Sigmoid colon (tissue), 4 donors: ENCODE data around the gene CELA2B.

Experiments
- CTCF ChIP-seq, 4 experiments: fragments of 450-650 bp in 3 of 4; fragments of 200-600 bp in 1 of 4; IDR thresholded peaks; one replicate each; pipeline ENCODE4 v1.5.1; 2016 to 2019; ENCODE audit warnings: antibody characterized with exemption in 4 of 4, mild to moderate bottlenecking in 3 of 4, moderate library complexity in 2 of 4
- EP300 ChIP-seq, 4 donors: sonication (generic); formaldehyde crosslinking; IDR thresholded peaks; one replicate each; pipeline ENCODE4 v1.6.1; 2017; ENCODE audit warnings: antibody characterized with exemption in 4 of 4
- POLR2AphosphoS5 ChIP-seq, 4 donors: sonication (generic); formaldehyde crosslinking; IDR thresholded peaks; one replicate each; pipeline ENCODE4 v1.6.1; 2017; ENCODE audit warnings: antibody characterized with exemption in 4 of 4

- no peak for TF ChIP-seq CTCF (IDR thresholded peaks at IDR 0.05)
- no peak for TF ChIP-seq EP300 (IDR thresholded peaks at IDR 0.05)
- TF ChIP-seq POLR2AphosphoS5 (IDR thresholded peaks at IDR 0.05) = no peak
Observed at GRCh38 chr1:15522551-15522950, 46.6 kb downstream of the CELA2B start.
